Omental fat pad (tissue), 4 donors: ENCODE results near the gene CEACAM8. TPM values are rescaled to one million over a fixed set of nuclear protein-coding genes. Genes with fewer than 3 reads are reported as not detected.
"Not testable (repeated sequence)": the region's sequence is repeated elsewhere in the genome, so short reads cannot be mapped to it uniquely, and the experiment has no call there.

Experiments used
- ATAC-seq: fragments of 150-250 bp; one replicate; pipeline ENCODE4 v1.9.1; 2016; ENCODE audit warnings: mild to moderate bottlenecking, moderate library complexity; ENCODE audit not compliant: low FRiP score
- DNase-seq: peaks from one replicate; pipeline ENCODE4 v3.0.0-alpha.2; 2019; ENCODE audit warnings: low spot score
- total RNA-seq, 4 donors: library from RNA; depleted of rRNA; stranded (reverse); fragments of >200 nt; gene quantifications; one replicate each; pipeline ENCODE4 v1.1.0, GENCODE V29; 2016
- TF ChIP-seq, protein P1 (sequence below), 3 donors: fragments of 450-650 bp; IDR thresholded peaks; one replicate each; pipeline ENCODE4 v1.5.1; 2016 to 2017; ENCODE audit warnings: antibody characterized with exemption in 3 of 3, mild to moderate bottlenecking in 3 of 3, moderate library complexity in 2 of 3

CEACAM8 gene
- total RNA-seq: under 1 TPM in 1 of 4 donors, not detected in 3; 0.79 TPM

DNA sequence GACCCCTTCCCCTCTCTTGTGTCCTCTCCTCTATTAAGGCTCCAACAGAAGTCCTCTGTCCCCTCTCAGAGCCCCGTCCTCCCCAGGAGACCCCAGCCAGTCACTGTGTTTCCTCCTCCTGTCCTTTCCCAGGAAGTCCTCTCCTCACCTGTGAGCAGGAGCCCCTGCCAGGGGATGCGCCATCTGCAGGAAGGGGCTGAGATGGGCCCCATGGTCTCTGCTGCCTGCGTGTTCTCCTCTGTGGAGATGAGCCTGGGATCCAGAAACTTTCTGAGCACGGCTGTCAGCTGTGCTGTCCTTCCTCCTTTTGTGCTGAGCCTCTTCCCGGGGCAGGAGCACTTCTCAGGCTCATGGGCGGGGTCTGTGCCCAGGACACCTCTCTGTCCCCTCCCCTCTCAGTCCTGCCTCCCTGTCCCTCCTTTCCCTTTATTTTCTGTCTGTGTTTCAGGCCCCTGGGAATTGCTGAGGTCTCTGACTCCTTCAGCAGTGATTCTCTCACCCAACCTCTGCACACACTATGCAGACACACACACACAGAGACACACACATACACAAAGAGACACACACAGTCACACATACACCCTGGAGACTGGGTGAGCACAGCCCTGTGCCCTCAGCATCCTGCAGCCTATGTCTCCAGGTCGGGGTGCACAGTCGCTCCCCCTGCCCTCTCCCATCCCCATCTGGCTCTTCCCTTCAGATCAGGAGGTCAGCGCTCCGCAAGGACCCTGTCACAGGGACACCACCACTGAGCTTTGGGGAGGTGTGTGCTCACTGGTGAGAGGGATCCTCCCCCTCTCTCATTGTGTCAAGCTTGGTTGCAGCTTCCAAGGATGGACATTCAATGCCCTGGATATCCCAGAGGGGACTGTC lies at the start of gene CEACAM8:
Gene CEACAM8 (minus strand): TSS at position 308 of the 873 bp plus-strand sequence. CDS start 96 bp downstream, at position 212.
- ATAC-seq (no peak), DNase-seq (no peak)
- TF ChIP-seq, protein P1, sequence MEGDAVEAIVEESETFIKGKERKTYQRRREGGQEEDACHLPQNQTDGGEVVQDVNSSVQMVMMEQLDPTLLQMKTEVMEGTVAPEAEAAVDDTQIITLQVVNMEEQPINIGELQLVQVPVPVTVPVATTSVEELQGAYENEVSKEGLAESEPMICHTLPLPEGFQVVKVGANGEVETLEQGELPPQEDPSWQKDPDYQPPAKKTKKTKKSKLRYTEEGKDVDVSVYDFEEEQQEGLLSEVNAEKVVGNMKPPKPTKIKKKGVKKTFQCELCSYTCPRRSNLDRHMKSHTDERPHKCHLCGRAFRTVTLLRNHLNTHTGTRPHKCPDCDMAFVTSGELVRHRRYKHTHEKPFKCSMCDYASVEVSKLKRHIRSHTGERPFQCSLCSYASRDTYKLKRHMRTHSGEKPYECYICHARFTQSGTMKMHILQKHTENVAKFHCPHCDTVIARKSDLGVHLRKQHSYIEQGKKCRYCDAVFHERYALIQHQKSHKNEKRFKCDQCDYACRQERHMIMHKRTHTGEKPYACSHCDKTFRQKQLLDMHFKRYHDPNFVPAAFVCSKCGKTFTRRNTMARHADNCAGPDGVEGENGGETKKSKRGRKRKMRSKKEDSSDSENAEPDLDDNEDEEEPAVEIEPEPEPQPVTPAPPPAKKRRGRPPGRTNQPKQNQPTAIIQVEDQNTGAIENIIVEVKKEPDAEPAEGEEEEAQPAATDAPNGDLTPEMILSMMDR (IDR thresholded peaks at IDR 0.05): no peak

DNA sequence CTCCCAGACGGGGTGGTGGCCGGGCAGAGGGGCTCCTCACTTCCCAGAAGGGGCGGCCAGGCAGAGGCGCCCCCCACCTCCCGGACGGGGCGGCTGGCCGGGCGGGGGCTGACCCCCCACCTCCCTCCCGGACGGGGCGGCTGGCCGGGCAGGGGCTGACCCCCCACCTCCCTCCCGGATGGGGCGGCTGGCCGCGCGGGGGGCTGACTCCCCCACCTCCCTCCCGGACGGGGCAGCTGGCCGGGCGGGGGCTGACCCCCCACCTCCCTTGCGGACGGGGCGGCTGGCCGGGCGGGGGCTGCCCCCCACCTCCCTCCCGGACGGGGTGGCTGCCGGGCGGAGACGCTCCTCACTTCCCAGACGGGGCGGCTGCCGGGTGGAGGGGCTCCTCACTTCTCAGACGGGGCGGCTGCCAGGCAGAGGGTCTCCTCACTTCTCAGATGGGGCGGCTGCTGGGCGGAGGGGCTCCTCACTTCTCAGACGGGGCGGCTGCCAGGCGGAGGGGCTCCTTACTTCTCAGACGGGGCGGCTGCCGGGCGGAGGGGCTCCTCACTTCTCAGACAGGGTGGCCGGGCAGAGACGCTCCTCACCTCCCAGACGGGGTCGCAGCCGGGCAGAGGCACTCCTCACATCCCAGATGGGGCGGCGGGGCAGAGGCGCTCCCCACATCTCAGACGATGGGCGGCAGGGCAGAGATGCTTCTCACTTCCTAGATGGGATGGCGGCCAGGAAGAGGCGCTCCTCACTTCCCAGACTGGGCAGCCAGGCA lies 44.8 kb upstream of the CEACAM8 start:
- ATAC-seq, DNase-seq: not testable (repeated sequence)

DNA sequence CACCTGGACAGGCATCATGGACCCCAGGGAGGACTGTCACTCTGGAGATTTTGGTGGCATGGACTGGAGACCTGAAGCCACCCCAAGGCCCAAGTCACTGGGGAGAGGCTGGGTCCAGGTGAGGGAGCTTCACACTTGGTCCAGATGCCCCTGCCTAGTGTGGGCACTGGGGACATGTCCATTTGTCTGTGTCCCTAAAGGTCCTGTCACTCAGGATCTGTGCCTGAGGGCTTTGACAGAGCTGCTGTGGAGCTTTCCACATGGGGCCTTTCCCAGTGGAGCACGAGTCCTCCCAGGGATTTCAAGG lies 40.5 kb upstream of the CEACAM8 start:
- TF ChIP-seq, protein P1 (IDR thresholded peaks at IDR 0.05): no peak
- no peak for ATAC-seq
- DNase-seq: no peak

DNA sequence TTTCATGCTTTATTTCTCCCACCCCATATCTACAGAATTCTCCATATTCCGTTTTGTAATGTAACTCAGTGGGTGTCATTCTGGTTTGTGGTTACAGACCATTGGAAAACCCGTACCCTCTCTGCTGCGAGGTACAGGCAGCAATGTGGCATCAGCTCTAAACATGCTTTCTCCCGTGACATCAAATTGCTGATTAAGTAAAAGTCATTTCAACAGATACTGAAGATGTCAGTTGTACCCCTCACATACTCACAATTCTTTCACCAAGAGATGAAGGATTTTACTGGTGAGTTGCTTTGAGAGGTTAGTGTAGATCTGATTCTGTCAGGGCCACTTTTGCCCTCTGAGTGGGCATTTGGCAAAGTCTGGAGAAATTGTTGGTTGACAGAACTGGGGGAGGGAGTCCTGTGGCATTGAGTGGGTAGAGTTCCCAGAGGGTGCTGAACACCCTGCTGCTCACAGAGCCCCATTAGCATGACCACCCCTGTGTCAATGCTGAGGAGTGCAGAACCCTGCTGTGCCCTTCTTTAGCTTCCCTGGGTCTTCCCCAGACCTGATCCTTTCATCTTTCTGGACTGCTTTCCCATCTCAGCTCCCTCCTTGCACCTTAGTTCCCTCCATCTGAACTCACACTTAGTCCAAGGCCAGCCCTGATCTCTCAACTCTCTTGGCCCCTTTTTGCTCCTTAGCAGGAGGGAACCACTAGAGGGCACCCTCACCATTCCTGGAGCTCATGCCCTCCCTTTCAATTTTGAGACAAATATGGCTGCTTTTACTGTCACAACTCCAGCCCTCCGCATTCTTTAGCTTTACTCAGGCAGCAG lies 39.9 kb upstream of the CEACAM8 start:
- DNase-seq (no peak), ATAC-seq (no peak)
- TF ChIP-seq, protein P1 (IDR thresholded peaks at IDR 0.05): no peak

DNA sequence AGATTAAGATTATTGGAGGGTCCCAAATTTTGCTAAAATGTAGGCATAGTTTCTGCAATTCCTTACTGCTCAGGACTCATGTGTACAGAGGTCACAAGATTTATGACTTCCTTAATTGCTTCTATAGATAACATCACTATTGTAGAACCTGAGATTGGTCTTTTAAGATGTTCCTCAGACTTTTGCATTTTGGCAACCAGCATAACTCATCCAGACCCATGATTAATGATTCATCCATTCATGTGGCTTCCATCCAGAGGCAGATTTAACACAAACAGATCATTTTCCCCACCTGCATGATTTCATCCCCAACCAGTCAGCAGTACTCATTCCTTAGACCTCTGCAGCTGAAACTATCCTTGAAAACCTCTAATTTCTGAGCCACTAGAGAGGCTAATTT lies 34.5 kb upstream of the CEACAM8 start:
- TF ChIP-seq, protein P1 (IDR thresholded peaks at IDR 0.05): no peak
- no peak for ATAC-seq
- DNase-seq: no peak

DNA sequence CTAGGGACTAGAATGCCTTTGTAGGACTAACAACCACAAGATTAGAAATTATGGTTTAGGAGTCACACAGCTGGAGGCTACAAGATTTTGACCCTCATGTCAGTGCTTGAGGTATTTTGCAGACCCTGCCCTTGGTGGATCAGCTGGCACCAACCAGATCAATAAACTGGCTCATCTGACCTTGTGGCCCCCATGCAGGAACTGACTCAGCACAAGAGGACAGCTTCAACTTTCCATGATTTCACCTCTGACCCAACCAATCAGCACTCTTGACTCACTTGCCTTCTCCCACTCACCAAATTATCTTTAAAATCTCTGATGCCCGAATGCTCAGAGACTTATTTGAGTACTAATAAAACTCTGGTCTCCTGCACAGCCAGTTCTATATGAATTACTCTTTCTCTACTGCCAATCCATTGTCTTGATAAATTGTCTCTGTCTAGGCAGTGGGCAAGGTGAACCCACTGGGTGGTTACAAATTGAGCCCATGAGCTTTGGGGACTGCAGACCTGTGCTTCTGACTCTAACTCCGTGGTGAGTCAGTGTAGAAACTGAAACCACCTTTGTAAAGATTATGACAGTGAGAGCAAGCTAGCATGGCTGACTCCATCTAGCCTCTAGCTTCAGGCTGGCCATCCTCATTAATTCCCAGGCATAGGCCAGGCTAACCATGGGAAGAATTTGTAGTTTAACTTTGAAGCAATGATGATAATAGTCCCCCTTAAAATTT lies 33.9 kb upstream of the CEACAM8 start:
- TF ChIP-seq, protein P1 (IDR thresholded peaks at IDR 0.05): no peak
- ATAC-seq (no peak), DNase-seq (no peak)
